Activated T-cell treated with anti-CD3 and anti-CD28 coated beads, Interleukin-2, amount 50 U/mL, for 4 hours (primary cell): ENCODE data around the gene NNAT. TPM values are rescaled to one million over a fixed set of nuclear protein-coding genes. Genes with fewer than 3 reads are reported as not detected.

Source experiments
- ATAC-seq, 2 donors: fragments of 200-7000 bp; cut with Tn5 transposase; one replicate each; pipeline ENCODE4 v1.10.0; 2021
- DNase-seq: peaks from one replicate; pipeline ENCODE4 v3.0.0-alpha.2; 2020
- H3K27me3 Mint-ChIP-seq: one replicate; pipeline ENCODE4 v1.8.0; 2021; ENCODE audit warnings: low read depth, mixed read lengths
- H3K36me3 Mint-ChIP-seq: one replicate; pipeline ENCODE4 v1.8.0; 2022; ENCODE audit warnings: mixed read lengths; ENCODE audit not compliant: insufficient read depth
- H3K4me1 Mint-ChIP-seq: one replicate; pipeline ENCODE4 v1.8.0; 2021; ENCODE audit warnings: low read depth, mixed read lengths
- H3K4me3 Mint-ChIP-seq: one replicate; pipeline ENCODE4 v1.8.0; 2021; ENCODE audit warnings: mild to moderate bottlenecking, moderate library complexity, mixed read lengths
- H3K9me3 Mint-ChIP-seq: one replicate; pipeline ENCODE4 v1.8.0; 2021; ENCODE audit warnings: mixed read lengths
- total RNA-seq, 3 donors: library from RNA; stranded (reverse); gene quantifications; one replicate each; pipeline ENCODE4 v1.2.1, GENCODE V29; 2021

NNAT gene
- total RNA-seq, 3 donors from 2014 or later: 0.42 TPM; not detected in 2

DNA sequence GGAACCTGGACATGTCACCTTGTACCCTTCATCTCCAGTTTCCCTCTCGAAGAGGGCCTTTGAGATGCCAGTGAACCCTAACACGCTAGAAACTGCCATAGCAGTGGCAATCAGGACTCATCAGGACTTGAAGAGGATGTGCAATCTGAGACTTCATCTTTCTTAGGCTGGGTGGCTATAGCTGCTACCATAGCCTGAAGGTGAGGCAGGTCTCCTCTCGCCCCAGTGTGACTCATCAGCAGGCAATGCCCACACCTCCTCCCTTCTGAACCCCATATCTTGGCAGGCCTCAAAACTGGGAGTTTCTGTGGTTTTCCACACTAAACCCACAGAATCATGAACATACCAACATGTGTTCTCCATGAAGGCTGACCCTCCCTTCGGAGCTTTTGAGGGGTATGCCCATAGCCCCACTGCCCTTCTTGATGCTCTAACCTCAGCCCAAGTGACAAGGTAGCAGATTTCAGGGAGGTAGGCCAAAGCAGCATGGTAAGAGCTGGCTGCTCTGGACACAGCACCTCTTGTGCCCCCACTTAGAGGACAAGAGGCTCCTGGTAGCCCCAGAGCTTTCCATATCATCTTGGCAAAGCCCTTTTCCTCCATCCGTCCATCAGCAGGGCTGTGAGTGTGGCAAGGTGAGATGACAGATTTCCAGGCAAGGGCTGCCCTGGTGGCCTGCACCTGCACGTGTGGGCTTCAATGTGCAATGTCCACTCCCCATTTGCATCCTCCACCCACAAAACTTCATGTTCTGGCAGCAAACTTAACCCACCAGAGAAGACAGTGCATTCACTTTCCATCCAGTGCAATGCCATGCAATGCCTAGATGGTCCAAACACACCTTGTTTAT lies 4.0 kb downstream of the NNAT start:
- Mint-ChIP-seq H3K27me3 (no peaks in the 10 kb centered on the region), H3K9me3 (no peaks in the 10 kb centered on the region), H3K4me3 (peak overlapping the region; percentile 56), H3K4me1 (peaks cover 57% of the 10 kb centered on the region), H3K36me3 (peaks cover 6% of the 10 kb centered on the region)
- ATAC-seq (peak in 1 of 2 donors; percentile 12), DNase-seq (no peak)

DNA sequence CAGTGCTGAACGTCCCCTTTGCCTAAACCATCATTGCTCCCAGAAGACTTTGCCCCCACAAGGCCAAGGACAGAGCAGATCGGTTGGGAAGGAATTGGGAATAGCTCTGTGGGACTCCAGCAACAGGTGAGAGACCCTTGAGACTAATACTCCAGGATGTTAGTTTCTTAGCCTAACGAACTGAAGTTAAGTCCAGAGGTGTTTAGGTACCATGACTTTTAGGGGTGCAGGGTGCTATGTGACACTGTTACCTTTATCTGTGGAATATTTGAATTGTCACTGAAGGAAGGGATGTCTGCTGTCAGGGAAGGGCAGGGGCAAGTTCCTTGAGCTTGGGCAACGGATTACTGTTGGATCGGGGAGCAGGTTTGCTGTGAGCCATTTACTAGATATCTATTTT lies 4.8 kb downstream of the NNAT start:
- peaks cover under 1% of the 10 kb centered on the region for H3K36me3 Mint-ChIP-seq
- H3K4me3 Mint-ChIP-seq: peak overlapping the region; percentile 92
- peaks cover 50% of the 10 kb centered on the region for H3K4me1 Mint-ChIP-seq
- ATAC-seq (no peak), DNase-seq (no peak)
- no peaks in the 10 kb centered on the region for H3K9me3 Mint-ChIP-seq
- no peaks in the 10 kb centered on the region for H3K27me3 Mint-ChIP-seq

DNA sequence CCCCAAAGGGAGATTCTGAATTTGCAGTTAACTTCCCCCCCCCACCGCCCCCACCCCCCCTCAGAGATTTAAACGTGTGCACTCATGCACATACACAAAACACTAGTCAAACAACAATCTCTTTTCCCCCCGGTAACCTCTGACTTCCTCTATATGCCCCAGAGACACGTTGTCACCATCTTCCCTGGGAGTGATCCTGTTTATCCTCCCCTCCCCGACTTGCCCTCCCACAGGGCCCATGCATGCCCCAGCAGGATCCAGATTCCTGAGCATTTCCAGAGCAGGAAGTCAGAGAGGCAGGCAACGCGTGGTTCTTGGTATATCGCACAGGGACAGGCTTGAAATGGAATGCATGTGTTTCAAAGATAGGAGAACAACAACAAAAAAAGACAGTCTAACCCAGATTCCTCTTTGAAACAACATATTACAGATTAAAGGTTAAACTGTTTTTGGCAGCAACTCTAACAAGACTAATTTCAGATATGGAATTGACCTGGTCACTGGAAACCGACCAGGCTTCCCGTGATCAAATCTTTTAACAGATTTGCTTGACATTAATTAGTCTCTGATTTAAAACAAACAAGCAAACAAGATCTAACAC lies 5.3 kb downstream of the NNAT start:
- no peaks in the 10 kb centered on the region for H3K27me3 Mint-ChIP-seq
- ATAC-seq (no peak), DNase-seq (no peak)
- peak overlapping the region; percentile 92 for H3K4me3 Mint-ChIP-seq
- no peaks in the 10 kb centered on the region for H3K36me3 Mint-ChIP-seq
- H3K9me3 Mint-ChIP-seq: no peaks in the 10 kb centered on the region
- peaks cover 49% of the 10 kb centered on the region for H3K4me1 Mint-ChIP-seq

DNA sequence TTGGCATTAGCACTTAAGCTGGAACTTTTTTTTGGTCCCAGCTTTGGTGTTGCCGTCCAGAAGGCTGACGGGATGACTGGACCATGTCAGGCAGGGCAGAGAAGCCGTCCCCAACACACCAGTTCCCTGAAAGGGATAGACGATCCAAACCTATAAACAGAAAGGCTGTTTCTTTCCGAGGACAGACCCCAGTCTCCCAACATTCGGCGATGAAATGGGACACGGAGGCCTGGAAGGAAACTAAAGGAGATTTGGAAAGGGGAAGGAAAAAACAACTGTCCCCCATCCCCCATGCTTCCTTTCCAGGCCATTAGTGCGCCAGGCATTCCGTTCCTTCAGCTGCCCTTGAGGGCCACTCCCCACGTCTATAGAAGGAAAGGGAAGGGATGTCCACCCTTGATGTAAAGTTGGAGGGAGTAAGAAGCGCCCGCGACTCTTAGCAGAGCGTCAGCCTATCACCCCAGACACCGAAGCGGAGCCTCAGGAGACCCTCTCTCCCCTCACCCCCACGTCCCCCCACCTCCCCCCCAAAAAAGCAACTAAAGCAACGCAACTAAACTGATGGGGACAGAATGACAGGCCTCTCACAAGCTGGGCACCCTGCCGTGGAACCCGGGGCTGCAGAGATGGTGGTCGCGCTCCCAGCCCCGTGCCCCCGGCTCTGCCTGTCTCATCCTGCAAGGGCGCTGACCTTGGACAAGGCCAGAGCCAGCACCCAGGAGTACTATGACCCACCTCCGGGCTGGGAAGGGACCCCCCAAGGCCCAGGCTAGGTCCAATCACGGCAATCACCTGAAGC lies 6.0 kb downstream of the NNAT start:
- no peaks in the 10 kb centered on the region for H3K9me3 Mint-ChIP-seq
- H3K36me3 Mint-ChIP-seq: no peaks in the 10 kb centered on the region
- ATAC-seq: no peak
- H3K27me3 Mint-ChIP-seq: no peaks in the 10 kb centered on the region
- peak overlapping the region; percentile 92 for H3K4me3 Mint-ChIP-seq
- no peak for DNase-seq
- H3K4me1 Mint-ChIP-seq: peaks cover 45% of the 10 kb centered on the region

DNA sequence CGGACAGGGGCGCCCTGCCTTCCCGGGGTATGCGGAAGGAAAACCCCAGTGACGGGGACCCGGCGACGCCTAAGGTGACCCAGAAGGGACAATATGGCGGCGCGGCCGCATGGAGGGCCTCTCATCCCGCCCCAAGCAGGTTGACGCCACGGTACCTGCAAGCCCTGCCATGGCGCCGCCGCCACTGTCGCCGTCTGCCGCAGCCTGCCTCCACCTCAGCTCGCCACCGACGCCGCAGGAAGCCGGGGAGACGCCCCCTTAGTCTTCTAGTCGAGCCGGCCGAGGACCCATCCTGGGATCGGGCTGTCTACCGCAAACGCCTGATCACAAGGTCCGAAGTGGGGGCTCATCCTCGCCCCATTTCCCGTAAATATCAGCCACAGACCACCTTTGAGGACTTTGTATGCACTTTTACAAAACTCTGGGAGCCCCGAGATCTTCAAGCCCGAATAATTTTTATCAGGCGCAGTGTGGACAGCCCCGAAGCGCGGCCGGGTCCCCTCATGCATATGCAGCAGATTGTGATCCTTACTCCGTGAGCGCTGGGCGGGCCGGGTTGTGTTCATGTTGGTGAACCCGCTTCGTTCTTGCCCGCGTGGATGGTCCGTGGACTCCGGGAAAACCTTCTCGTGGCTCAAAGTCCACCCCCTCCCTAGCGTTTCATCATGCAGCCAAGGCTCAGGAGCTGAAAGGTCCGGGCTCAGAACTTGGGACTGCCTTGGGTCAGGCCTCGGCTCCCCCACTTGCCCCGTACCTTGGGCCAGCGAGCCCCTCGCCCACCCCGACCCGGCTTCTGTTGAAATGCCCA lies 6.8 kb downstream of the NNAT start, which contains the start of gene BLCAP:
Gene BLCAP (minus strand): TSS at position 239 of the 808 bp plus-strand sequence. CDS start 8,702 bp downstream, outside the sequence.
- DNase-seq (peak; percentile 89), ATAC-seq (peak; percentile 92 to 93)
- no peaks in the 10 kb centered on the region for H3K9me3 Mint-ChIP-seq
- no peaks in the 10 kb centered on the region for H3K27me3 Mint-ChIP-seq
- H3K4me1 Mint-ChIP-seq: peaks cover 45% of the 10 kb centered on the region
- peak within 1 kb of the TSS; percentile 92 for H3K4me3 Mint-ChIP-seq
- no peaks in the 10 kb centered on the region for H3K36me3 Mint-ChIP-seq

DNA sequence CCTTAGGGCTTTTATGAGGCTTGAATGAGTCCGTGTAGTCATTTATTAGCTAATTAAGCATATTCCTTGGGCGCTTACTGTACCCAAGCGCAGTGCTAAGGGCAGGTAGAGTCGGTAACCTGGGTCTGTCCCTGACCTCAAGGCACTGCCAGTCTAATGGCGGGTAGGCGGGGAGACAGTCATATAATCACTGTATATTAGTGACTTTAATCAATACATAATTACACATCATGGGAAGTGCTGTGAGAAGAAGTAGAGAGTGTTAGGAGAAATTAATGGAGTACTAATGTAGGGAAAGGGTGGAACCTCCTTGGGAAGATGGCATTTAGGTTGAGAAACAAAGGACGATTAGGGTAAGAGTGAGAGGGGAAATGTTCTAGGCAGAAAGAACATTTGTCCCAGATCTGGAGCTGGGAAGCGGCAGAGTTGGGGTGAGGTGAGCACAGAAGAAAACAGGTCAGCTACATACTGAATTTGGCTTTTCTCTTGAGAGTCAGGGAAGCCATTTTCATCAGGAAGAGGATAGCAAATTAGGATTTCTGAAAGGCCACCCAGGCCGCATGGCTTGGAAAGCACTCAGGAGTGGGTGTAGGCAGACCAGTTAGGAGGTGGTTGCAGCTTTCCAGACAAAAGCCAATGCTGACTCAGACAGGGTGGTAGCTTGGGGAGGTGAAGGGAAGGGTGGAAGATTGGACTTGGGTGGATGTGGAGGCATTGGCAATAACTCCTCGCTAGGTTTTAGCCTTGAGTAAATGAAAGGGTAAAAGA lies 7.6 kb downstream of the NNAT start:
- no peaks in the 10 kb centered on the region for H3K9me3 Mint-ChIP-seq
- peak overlapping the region; percentile 92 for H3K4me3 Mint-ChIP-seq
- peaks cover 39% of the 10 kb centered on the region for H3K4me1 Mint-ChIP-seq
- no peaks in the 10 kb centered on the region for H3K27me3 Mint-ChIP-seq
- H3K36me3 Mint-ChIP-seq: no peaks in the 10 kb centered on the region
- ATAC-seq (peak; percentile 3 to 6), DNase-seq (no peak)

DNA sequence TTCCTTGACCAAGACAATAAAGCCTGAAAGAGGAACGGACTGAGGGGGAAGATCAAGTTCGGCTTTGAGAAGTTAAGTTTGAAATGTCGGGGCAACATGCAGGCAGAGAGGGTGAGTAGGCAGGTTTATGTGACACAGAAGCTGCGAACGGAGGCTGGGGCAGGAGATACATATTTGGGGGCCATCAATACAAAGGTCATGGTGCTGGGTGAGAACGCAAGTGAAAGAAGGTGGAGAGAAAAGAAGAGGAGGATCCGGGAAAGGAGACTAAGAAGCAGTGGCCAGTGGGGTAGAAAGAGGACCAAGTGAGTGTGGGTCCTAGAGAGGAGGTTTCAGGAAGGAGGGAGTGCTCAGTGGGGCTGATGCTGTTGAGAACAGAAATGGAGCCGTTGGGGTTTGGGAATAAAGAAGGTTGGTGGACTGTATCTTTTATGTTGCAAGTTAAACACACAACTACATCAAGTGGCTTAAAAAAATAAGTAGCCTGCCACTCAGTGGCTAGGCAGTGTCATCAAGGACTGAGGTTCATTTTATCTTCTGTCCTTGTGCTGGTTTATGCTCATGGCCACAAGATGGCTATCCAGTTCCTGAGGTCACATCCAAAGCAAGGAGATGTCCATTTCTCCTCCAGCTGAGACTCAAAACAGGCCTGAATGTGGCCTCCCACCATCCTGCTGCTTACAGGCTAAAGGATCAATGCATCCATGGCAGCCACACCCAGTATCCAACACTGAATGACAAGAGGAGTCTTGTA lies 8.3 kb downstream of the NNAT start:
- no peaks in the 10 kb centered on the region for H3K9me3 Mint-ChIP-seq
- peaks cover 33% of the 10 kb centered on the region for H3K4me1 Mint-ChIP-seq
- no peaks in the 10 kb centered on the region for H3K27me3 Mint-ChIP-seq
- ATAC-seq (no peak), DNase-seq (no peak)
- H3K36me3 Mint-ChIP-seq: no peaks in the 10 kb centered on the region
- H3K4me3 Mint-ChIP-seq: peak overlapping the region; percentile 92

DNA sequence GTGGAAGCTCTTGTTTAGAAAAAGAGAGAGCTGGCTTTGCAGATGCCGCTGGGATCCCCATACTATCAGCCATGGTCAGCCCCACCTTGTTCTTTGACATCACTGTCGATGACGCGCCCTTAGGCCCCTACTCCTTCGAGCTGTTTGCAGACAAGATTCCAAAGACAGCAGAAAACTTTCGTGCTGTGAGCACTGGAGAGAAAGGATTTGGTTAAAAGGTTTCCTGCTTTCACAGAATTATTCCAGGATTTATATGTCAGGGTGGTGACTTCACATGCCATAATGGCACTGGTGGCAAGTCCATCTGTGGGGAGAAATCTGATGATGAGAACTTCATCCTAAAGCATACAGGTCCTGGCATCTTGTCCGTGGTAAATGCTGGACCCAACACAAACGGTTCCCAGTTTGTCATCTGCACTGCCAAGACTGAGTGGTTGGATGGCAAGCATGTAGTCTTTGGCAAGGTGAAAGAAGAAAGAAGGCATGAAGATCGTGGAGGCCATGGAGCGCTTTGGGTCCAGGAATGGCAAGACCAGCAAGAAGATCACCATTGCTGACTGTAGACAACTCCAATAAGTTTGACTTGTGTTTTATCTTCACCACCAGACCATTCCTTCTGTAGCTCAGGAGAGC lies 9.0 kb downstream of the NNAT start:
- peaks cover 30% of the 10 kb centered on the region for H3K4me1 Mint-ChIP-seq
- no peaks in the 10 kb centered on the region for H3K36me3 Mint-ChIP-seq
- ATAC-seq: no peak
- H3K4me3 Mint-ChIP-seq: no peak overlapping the region
- no peaks in the 10 kb centered on the region for H3K9me3 Mint-ChIP-seq
- H3K27me3 Mint-ChIP-seq: no peaks in the 10 kb centered on the region
- DNase-seq: no peak

DNA sequence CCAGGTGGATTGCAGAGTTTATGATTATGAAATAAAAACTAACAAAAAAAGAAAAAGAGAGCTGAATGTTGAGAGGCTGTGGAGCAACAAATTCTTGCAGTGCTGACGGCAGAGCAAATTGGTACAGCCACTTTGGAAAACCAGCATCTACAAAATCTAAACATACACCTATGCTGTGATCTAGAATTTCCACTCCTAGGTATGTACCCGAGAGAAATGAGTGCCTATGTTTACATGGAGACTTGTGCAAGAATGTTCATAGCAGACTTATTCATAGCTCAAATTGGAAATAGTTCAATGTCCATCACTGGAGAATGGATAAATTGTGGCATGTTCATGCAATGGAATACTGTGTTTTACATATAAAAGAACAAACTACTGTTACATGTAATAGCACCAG lies 9.6 kb downstream of the NNAT start:
- no peaks in the 10 kb centered on the region for H3K9me3 Mint-ChIP-seq
- ATAC-seq (no peak), DNase-seq (no peak)
- H3K36me3 Mint-ChIP-seq: no peaks in the 10 kb centered on the region
- peaks cover 24% of the 10 kb centered on the region for H3K4me1 Mint-ChIP-seq
- no peak overlapping the region for H3K4me3 Mint-ChIP-seq
- no peaks in the 10 kb centered on the region for H3K27me3 Mint-ChIP-seq

DNA sequence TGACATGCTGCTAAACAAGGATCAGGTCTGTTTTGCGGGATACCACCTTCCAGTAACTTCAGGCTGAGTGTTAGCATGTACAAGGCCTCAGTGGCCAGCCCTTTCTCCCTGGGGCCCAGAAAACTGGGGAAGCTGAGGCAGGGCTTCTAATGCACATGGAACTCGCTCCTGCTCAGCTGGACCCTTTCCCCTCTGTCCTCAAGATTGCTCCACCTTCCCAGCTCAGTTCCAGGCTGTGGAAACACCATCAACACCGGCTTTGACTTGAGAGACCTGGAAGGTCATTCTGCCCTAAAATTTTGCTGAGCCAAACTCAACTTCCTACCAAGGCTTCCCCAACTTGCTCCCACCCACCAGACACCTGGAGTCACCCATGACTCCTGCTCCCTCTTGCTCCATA lies 10.8 kb downstream of the NNAT start:
- no peak overlapping the region for H3K4me3 Mint-ChIP-seq
- no peak for ATAC-seq
- peaks cover 14% of the 10 kb centered on the region for H3K4me1 Mint-ChIP-seq
- no peaks in the 10 kb centered on the region for H3K9me3 Mint-ChIP-seq
- H3K36me3 Mint-ChIP-seq: no peaks in the 10 kb centered on the region
- peaks cover 2% of the 10 kb centered on the region for H3K27me3 Mint-ChIP-seq
- no peak for DNase-seq

DNA sequence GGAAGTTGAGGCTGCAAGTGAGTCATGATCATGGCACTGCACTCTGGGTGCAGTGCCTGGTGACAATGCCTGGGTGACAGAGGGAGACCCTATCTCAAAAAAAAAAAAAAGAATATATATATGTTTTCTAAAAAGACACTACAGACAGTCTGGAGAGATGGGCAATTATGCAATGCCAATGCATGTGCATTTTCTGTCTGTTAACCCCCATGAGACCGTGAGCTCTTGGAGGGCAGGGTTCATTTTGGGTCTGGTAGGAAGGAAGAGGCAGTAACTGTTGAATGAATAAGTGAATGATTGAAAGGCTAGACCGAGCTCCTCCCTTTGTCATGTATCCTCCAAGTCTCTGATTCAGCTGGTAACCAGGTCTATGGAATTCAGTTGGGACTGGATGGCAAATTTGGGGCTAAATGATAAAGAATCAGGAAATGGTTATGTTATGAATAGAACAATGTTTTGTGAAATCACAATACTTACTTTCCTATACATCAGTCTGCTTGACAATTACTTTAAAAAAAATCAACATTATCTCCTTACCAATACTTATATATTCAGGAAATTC lies 12.2 kb downstream of the NNAT start:
- H3K27me3 Mint-ChIP-seq: peaks cover 5% of the 10 kb centered on the region
- no peaks in the 10 kb centered on the region for H3K9me3 Mint-ChIP-seq
- no peak overlapping the region for H3K4me3 Mint-ChIP-seq
- peaks cover 11% of the 10 kb centered on the region for H3K4me1 Mint-ChIP-seq
- DNase-seq (no peak), ATAC-seq (no peak)
- H3K36me3 Mint-ChIP-seq: no peaks in the 10 kb centered on the region

DNA sequence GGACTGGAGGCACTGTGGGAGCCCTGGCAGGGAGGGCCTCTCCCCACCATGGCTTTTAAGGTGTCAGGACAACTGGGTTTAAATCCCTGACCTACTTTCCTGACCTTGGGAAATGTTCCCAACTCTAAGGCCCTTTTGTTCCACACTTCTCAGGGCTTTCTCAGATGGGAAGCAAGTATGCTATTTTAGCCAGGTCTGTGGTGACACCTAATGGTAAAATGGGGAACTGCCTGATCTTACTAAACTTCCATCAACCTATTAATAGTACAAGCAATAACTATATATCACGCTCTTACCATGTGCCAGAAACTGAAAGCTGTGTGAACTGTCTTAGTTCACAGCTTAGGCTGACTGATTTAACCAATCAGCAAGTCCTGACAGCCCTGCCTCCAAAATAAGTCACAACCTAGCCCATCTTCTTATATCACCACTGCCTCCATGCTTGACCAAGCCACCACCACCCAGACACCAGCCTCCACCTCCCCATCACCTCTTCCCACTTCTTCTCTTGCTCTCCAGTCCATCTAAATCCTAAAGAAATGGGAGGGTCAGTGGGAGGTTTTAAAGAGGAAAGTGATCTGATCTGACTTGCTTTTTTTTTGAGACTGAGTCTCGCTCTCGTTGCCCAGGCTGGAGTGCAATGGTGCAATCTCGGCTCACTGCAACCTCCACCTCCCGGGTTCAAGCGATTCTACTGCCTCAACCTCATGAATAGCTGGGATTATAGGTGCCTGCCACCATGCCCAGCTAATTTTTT lies 13.5 kb downstream of the NNAT start:
- peaks cover 4% of the 10 kb centered on the region for H3K4me1 Mint-ChIP-seq
- no peak overlapping the region for H3K4me3 Mint-ChIP-seq
- H3K27me3 Mint-ChIP-seq: peaks cover 8% of the 10 kb centered on the region
- no peaks in the 10 kb centered on the region for H3K9me3 Mint-ChIP-seq
- DNase-seq (peak; percentile 36), ATAC-seq (peak; percentile 98)
- no peaks in the 10 kb centered on the region for H3K36me3 Mint-ChIP-seq
